GM18505 (cell line): ENCODE results near the gene SLC39A11.
"Not testable (repeated sequence)": the region's sequence is repeated elsewhere in the genome, so short reads cannot be mapped to it uniquely, and the experiment has no call there.

Experiments
- ATAC-seq: cut with Tn5 transposase; IDR thresholded peaks from one replicate; pipeline ENCODE4 v1.9.1; 2021; ENCODE audit not compliant: unreplicated experiment
- POLR2A ChIP-seq: IDR thresholded peaks from 4 replicates; pipeline ENCODE4 v1.6.1; 2011; ENCODE audit warnings: borderline replicate concordance; ENCODE audit not compliant: insufficient read depth, insufficient read length; ENCODE audit errors: extremely low read depth

Gene SLC39A11

GRCh38 chr17:72903522-72903921 lies 189.0 kb downstream of the SLC39A11 start:
- no peak for TF ChIP-seq POLR2A
- ATAC-seq, result no peak

DNA sequence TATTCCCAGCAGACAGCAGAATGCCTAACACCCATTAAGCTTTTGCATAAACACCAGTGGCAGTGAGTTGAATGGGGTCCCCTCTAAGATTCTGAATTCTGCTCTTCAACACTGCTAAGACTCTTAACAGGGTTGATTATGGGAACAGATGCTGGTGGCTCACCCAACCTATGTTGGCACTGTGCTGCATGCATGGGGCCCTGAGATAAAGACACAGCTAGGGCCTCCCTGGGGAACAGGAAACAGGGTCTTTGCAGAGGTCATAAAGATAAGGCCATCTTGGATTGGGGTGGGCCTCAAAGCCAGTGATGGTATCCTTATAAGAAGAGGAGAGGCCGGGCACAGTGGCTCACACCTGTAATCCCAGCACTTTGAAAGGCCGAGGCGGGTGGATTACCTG lies 190.8 kb downstream of the SLC39A11 start:
- ATAC-seq, result no peak
- no peak for TF ChIP-seq POLR2A

- ATAC-seq, result no peak
- no peak for TF ChIP-seq POLR2A
Measured at GRCh38 chr17:72901083-72901482, 191.4 kb downstream of the SLC39A11 start.

- no peak for ATAC-seq
- no peak for TF ChIP-seq POLR2A
Measured at GRCh38 chr17:72900654-72900971, 191.9 kb downstream of the SLC39A11 start.

GRCh38 chr17:72898725-72899124 lies 193.8 kb downstream of the SLC39A11 start:
- ATAC-seq, result no peak
- no peak for TF ChIP-seq POLR2A

DNA sequence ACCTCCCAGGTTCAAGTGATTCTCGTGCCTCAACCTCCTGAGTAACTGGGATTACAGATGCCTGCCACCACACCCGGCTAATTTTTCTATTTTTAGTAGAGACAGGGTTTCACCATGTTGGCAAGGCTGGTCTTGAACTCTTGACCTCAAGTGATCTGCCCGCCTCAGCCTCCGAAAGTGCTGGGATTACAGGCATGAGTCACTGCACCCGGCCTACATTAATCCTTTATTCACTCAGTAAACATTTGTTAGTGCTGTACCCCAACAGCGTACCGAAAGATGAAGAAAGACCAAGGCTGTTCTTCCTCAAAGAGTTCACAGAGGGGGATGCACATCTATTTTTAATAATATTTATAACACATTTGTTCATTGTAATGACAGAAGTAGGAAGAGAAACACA lies 196.2 kb downstream of the SLC39A11 start:
- ATAC-seq, result not testable (repeated sequence)

GRCh38 chr17:72891627-72892026 lies 200.9 kb downstream of the SLC39A11 start:
- ATAC-seq, result no peak

DNA sequence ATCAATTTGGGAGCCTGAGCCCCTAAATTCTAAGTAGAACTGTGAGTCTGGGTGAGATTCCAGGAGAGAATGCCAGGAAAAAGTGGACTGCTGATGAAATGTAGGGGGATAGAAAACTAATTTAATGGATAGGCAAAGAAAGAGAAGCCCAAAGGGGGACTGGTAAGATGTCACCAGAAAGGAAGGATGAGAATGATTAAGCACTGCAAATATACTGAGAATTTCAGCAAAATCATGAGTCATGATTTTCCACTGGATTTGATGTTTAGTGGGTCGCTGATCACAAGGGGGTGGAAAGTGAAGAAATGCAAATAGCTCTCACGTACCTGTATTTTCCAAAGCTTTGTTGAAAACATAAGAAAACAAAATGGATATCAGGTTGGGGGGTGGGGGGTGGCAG lies 201.8 kb downstream of the SLC39A11 start:
- TF ChIP-seq POLR2A, result no peak
- ATAC-seq, result no peak

More at GRCh38 chr17:72891627-72892026, 200.9 kb downstream of the SLC39A11 start:
- no peak for TF ChIP-seq POLR2A

- ATAC-seq, result no peak
- TF ChIP-seq POLR2A, result no peak
Measured at GRCh38 chr17:72887917-72888316, 204.6 kb downstream of the SLC39A11 start.

- no peak for ATAC-seq
Measured at GRCh38 chr17:72887322-72887721, 205.2 kb downstream of the SLC39A11 start.

GRCh38 chr17:72886622-72887021 lies 205.9 kb downstream of the SLC39A11 start:
- TF ChIP-seq POLR2A, result no peak
- ATAC-seq, result no peak

More at GRCh38 chr17:72887322-72887721, 205.2 kb downstream of the SLC39A11 start:
- TF ChIP-seq POLR2A, result no peak

DNA sequence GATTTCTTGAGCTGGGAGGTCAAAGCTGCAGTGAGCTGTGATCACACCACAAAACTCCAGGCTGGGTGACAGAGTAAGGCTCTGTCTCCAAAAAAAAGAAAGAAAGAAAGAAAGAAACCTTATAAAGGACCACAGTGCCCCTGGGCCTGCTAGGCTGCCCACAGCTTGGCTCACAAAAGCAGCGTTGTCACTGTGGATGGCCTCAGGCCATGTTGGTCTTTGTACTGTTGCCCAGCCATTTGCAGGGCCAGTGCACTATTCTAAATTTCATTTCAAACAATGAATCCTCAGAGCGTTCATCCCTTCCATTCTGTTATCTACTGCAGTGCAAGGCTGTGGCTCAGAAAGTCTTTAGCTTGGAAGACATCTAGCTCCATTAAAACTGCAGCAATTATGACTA lies 208.4 kb downstream of the SLC39A11 start:
- ATAC-seq, result no peak
- no peak for TF ChIP-seq POLR2A

DNA sequence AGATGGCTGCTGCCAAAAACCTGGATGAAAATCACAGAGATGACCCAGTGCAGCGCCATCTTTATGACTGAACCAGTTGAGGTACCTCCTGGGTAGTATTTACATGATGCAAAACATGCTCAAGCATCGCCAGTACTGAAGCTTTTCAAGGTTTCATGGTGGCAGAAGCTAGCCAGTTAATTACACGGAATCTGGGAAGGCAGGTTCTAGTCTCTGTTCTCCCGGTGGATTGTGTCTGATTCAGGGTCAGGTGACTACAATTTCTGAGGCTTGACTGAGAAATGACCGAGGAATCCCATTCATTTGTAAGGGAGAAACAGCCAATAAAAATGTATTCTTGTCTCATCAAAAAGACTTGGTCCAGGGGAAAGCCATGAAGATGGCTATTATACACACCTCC lies 209.1 kb downstream of the SLC39A11 start:
- ATAC-seq, result no peak
- TF ChIP-seq POLR2A, result no peak

DNA sequence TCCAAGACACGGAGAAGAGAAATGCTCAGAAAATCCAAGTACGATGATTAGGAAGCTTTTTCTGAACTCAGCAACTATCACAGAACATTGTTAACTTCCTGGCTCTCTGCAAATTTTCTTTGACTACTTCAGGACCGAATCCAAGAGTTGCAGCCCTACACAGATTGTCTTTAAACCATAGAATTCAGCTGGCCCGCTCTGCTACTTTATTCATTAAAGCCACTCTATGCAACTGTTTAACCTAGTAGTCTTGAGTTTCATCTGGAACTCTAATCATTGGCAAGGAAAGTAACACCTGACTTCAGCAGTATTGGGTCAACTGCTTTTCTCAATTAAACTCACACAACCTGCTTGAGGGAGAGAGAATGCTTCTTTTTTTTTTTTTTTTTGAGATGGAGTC lies 210.1 kb downstream of the SLC39A11 start:
- ATAC-seq, result no peak
- no peak for TF ChIP-seq POLR2A

GRCh38 chr17:72879877-72880276 lies 212.6 kb downstream of the SLC39A11 start:
- no peak for TF ChIP-seq POLR2A
- no peak for ATAC-seq
